GM19455 (cell line): Measurements from ENCODE around the gene MAP3K12.
"Not testable (repeated sequence)": the region's sequence is repeated elsewhere in the genome, so short reads cannot be mapped to it uniquely, and the experiment has no call there.

Experiments used
- ATAC-seq: cut with Tn5 transposase; IDR thresholded peaks from one replicate; pipeline ENCODE4 v1.9.1; 2021; ENCODE audit not compliant: unreplicated experiment

Gene MAP3K12

DNA sequence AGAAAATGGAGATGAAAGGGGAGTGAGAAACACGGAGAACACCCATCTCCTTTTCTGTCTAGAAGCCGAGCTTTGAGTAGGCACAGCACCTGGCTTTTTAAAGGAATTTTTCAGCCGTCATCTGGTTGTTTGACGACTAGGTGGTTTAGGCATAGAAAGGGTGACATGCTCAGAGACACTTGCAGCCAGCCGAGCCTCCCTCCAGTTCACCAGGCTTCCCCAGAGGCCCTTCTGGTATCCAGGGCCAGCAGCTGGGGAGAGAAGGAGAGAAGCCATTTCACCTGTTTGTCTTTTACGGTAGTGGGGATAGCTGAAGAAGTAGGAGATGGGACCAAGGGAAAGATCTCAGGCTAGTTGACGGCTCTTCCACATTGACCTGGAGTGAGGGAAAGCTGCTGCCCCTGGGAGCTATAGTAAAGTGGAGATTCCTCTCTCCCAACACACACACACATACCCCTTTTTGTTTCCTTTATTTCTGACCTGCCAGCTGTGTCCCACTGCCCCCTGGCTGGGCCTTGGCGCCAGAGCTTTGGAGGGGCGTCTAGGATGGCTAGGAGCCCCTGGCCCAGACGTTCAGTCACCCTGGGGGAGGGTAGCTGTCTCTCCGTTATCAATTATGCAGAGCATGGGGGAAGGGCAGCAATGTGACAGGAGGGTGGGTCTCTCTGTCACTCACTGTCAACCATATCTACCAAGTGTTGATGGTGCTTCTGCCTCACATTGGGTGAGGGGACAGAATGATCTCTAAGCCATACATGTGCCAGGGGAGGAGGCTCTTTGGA lies 5.5 kb downstream of the MAP3K12 start:
- no peak for ATAC-seq

GRCh38 chr12:53492830-53493609 lies 6.2 kb downstream of the MAP3K12 start:
- peak; percentile 89 for ATAC-seq

GRCh38 chr12:53492188-53492587 lies 7.1 kb downstream of the MAP3K12 start:
- ATAC-seq, result no peak

DNA sequence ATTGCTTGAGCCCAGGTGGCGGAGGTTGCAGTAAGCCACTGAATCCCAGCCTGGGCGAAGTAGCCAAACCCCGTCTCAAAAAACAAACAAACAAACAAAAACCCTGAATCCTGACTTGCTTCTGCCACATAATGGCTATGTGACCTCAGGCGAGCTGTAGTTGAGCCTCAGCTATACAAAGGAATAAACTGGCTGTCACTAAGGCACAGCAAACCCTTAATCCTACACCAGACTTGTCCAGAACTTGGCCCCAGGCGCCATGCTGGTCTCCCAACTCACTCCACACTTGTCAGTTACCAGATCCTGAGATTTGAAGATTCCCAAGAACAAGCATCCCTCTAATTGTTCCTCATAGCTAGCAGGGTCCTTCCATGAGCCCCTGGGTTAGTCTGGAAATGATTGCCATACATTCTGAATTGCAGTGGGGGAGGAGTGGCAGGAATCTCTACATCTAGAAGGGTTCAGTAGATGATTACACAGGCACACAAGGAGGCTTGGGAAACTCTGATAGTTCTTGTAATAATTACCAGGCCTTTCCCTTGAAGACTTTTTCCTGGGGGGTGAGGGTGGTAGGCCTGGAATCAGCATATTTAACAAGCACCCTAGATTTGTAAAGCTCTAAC lies 9.9 kb downstream of the MAP3K12 start:
- ATAC-seq, result no peak

- ATAC-seq, result no peak
Observed at GRCh38 chr12:53486736-53487487, 12.3 kb downstream of the MAP3K12 start.

DNA sequence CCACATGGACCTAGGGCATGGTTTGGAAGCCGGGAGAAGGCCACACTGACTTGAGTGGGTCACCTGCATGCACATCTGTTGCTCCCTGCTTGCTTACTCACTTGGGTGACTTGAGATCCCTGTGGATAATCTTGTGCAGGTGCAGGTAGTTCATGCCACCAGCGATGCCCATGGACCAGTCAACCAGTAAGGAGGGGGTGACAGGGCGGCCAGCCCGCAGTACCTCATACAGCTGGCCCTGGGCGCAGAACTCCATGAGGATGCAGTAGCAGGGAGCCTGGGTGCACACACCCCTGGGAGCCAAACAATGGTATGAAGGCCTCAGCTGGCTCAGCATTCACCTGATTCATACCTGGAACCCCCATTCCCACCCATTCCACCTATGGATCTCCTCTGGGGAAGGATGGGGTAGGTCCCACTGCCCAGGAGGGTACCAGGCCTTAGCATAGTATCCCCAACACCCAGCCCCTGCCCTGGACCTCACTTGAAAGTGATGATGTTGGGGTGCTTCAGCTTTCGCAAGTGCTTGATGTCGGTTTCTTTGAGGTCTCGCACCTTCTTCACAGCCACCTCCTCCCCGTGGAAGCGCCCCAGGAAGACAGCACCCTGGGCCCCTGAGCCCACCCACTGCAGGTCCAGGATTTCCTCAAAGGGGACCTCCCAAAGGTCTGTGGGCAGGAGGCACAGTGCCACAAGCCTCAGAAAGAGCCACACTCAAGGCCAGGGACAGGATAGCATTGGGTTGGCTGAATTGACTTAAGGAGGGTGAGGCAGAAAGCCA lies 13.1 kb downstream of the MAP3K12 start:
- ATAC-seq, result no peak

GRCh38 chr12:53484686-53485575 lies 14.3 kb downstream of the MAP3K12 start:
- ATAC-seq, result no peak

DNA sequence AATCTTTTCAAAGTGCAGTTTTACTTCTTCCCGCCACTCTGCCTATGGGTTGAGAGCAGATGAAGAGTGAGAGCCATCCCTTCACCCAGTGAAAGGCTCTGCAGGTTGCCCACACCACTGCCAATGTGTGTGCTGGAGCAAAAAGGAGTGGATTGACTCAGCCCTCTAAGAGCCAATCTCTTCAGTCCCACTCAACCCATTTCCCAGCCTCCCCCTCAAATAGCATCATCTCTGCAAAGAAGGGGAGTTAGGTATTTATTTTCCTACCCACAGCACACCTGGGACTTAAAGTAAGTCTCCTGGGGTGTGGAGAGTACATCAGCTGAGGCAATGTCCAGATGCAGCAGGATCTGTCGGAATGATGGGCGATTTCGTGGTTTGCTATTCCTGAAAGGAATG lies 15.3 kb downstream of the MAP3K12 start:
- ATAC-seq, result no peak

DNA sequence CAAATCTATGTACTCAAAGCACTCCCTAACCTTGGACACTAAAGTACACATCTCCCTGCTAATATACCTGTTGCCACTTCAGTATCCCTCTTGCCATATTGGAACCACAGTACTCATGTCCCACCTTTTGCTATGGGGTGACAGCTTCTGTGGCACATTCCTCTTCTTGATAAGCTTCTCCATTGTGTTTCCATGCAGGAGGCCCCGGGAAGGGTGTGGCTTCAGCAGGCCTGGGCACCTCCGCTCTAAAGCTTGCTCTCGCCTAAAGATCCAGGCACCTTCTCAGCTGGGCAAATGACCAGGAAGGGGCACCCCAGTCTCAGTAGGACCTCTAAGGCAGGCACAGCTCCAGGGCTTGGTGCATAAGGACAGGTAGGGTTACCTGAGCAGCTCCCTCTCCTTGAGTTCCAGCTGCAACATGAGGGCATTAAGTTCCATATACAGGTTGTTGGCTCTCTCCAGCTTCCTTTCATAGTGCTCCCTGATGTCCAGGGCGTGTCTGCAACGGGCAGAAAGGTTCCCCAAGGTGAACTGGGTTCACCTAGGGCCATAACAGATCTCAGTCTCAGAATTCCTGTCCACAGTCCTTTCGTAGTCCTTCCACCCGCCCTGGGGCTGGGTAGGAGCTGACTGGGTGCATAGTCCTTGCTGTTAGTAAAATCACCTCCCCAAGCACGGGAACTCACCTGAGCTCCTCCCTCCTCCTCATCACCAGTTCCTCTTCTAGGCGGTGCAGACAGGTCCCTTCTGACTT lies 15.9 kb downstream of the MAP3K12 start:
- ATAC-seq, result no peak

GRCh38 chr12:53482626-53483168 lies 16.6 kb downstream of the MAP3K12 start:
- ATAC-seq, result no peak

DNA sequence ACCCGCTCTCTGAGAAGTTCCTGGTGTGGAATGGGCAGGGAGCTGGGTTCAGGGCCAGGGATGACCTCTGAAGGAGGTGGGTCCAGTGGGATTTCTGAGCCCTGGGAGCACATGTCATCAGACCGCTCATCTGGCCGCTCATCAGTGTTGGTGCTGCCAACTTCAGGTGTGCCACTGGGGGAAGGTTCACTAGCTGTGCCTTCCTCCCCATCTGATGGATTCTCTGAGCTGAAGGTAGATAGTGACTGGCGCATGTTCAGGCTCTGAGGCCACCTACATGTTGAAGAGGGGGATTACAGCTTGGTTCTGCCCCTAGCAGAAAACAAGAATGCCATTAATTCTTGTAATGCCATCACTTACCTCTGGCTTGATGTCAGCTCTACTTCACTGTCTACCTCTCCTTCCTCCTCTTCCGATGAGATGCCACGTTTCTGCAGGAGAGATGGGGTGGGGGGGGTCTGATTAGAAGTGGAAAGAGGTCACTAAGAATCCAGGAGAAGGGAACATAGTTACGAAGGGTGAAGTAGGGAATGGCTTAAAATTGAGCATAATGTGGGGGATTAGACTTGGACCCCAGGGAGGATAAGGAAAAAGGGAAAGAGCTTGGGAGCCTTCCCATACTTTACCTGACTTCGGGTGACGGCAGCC lies 17.2 kb downstream of the MAP3K12 start:
- ATAC-seq, result no peak

- ATAC-seq, result not testable (repeated sequence)
Observed at GRCh38 chr12:53481458-53481857, 17.8 kb downstream of the MAP3K12 start.

DNA sequence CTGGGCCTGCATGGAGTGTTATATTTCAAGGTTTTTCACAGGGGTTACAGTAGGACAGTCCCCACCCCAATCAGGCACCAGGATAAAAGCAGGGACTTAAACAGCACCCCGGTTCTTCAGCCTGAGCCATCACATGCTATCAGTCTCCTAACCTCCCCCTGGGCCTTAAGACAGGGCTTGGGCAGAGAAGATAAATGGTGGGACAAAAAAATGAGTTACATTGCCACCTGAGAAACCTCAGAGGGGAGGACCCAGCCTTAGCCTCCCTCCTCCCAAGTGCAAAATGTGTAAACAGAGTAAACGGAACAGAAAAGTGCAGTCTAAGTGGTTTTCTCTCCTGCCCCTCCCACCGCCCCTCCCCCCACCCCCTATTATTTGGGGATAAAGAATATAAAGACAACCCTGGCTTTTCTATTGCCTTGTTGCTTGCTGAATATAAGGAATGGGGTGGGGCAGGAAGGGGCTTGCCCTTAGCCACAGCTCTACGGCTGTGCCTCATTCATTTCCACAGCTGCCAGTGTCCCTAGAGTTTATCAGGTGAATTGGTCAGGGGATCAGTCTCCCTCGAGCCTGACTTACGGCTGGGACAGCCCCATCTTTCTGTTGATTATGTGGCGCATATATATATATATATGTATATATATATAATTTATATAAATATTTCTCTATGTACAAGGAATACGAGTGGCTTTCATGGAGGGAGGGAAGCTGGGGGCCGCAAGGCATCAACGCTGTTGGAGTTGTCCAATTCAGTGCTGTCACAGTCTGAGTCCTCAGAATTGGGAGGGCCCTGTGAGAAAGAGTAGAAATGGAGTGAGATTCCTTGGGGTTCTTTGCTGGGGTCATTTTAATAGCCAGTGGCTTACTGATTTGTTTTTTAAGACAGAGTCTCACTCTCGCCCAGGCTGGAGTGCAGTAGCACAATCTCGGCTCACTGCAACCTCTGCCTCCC lies 18.5 kb downstream of the MAP3K12 start:
- no peak for ATAC-seq

GRCh38 chr12:53479331-53479730 lies 19.9 kb downstream of the MAP3K12 start:
- ATAC-seq, result no peak

DNA sequence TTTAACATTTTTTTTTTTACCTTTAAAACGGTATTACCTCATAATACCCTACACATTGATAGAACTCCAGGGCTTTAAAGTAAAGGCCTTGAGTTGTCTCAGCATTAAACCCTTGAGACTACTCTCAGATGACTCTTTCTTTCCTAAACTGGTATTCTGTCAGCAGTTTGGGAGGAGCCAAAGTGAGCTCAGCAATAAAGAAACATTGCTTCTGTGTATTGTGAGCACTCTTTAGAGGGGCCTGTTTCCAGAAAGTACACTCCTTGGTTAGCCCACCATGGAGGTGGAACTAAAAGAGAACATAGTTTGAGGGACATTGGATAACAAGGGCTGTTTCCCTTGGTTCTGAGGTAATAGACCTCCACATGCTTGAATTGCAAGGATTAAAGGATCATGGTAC lies 20.4 kb downstream of the MAP3K12 start:
- ATAC-seq, result no peak

- no peak for ATAC-seq
Observed at GRCh38 chr12:53476769-53477209, 22.5 kb downstream of the MAP3K12 start.

GRCh38 chr12:53474819-53475218 lies 24.4 kb downstream of the MAP3K12 start:
- no peak for ATAC-seq
